HG02973 (cell line): ENCODE data around the gene DRC7.
"Not testable (repeated sequence)": the region's sequence is repeated elsewhere in the genome, so short reads cannot be mapped to it uniquely, and the experiment has no call there.

Experiments
- ATAC-seq: cut with Tn5 transposase; IDR thresholded peaks from one replicate; pipeline ENCODE4 v1.9.1; 2021; ENCODE audit warnings: moderate library complexity; ENCODE audit not compliant: unreplicated experiment

The DRC7 gene

GRCh38 chr16:57734308-57734924 is 39.8 kb downstream of the DRC7 start:
- ATAC-seq: no peak

GRCh38 chr16:57734925-57735754 is 40.5 kb downstream of the DRC7 start:
- peak; percentile 82 for ATAC-seq

- ATAC-seq: no peak
Observed at GRCh38 chr16:57735755-57736418, 41.3 kb downstream of the DRC7 start, which contains the start of gene KATNB1. KATNB1 (plus strand) TSS chr16:57735770; CDS start chr16:57737244, 1,474 bp downstream.

- ATAC-seq: no peak
Observed at GRCh38 chr16:57736419-57737351, 42.1 kb downstream of the DRC7 start.

GRCh38 chr16:57738844-57739243 is 44.2 kb downstream of the DRC7 start:
- ATAC-seq: no peak

GRCh38 chr16:57739756-57740422 is 45.3 kb downstream of the DRC7 start:
- ATAC-seq: no peak

GRCh38 chr16:57740423-57741071 is 45.9 kb downstream of the DRC7 start:
- ATAC-seq: no peak

- no peak for ATAC-seq
Observed at GRCh38 chr16:57741660-57742191, 47.1 kb downstream of the DRC7 start.

GRCh38 chr16:57742543-57742942 is 47.9 kb downstream of the DRC7 start:
- ATAC-seq: no peak

GRCh38 chr16:57743458-57743857 is 48.9 kb downstream of the DRC7 start:
- no peak for ATAC-seq

GRCh38 chr16:57743886-57744641 is 49.5 kb downstream of the DRC7 start:
- no peak for ATAC-seq

GRCh38 chr16:57744642-57744903 is 50.0 kb downstream of the DRC7 start:
- no peak for ATAC-seq

GRCh38 chr16:57745768-57746167 is 51.2 kb downstream of the DRC7 start:
- no peak for ATAC-seq

- not testable (repeated sequence) for ATAC-seq
Observed at GRCh38 chr16:57746316-57746715, 51.7 kb downstream of the DRC7 start.

GRCh38 chr16:57747091-57747490 is 52.5 kb downstream of the DRC7 start:
- ATAC-seq: no peak

- no peak for ATAC-seq
Observed at GRCh38 chr16:57747496-57747895, 52.9 kb downstream of the DRC7 start.

- no peak for ATAC-seq
Observed at GRCh38 chr16:57747996-57748395, 53.4 kb downstream of the DRC7 start.

GRCh38 chr16:57748596-57748995 is 54.0 kb downstream of the DRC7 start:
- no peak for ATAC-seq

GRCh38 chr16:57749101-57749692 is 54.6 kb downstream of the DRC7 start:
- no peak for ATAC-seq
